SJSA1 (cell line): ENCODE measurements around the gene TLCD1. TPM values are rescaled to one million over a fixed set of nuclear protein-coding genes. Genes with fewer than 3 reads are reported as not detected.

Source experiments
- DNase-seq, 2 experiments: peaks; one replicate each; pipeline ENCODE4 v3.0.0-alpha.2; 2015 to 2020; ENCODE audit warnings: low spot score in 2 of 2, low read depth in 1 of 2
- H3K27ac ChIP-seq: fragments of 250-450 bp; sonication (Bioruptor Pico); 2 replicates; pipeline ENCODE4 v1.5.1; 2020; ENCODE audit warnings: mild to moderate bottlenecking, moderate library complexity
- H3K27me3 ChIP-seq: fragments of 250-450 bp; sonication (Bioruptor Pico); replicated peaks from 2 replicates; pipeline ENCODE4 v1.5.1; 2020; ENCODE audit warnings: mild to moderate bottlenecking, moderate library complexity
- H3K36me3 ChIP-seq: fragments of 250-450 bp; sonication (Bioruptor Pico); 2 replicates; pipeline ENCODE4 v1.5.1; 2020; ENCODE audit warnings: mild to moderate bottlenecking
- H3K4me1 ChIP-seq: fragments of 250-450 bp; sonication (Bioruptor Pico); replicated peaks from 2 replicates; pipeline ENCODE4 v1.6.1; 2021; ENCODE audit warnings: mild to moderate bottlenecking
- H3K4me3 ChIP-seq: fragments of 250-450 bp; sonication (Bioruptor Pico); 2 replicates; pipeline ENCODE4 v1.5.1; 2020; ENCODE audit warnings: mild to moderate bottlenecking
- H3K9me3 ChIP-seq: fragments of 250-450 bp; sonication (Bioruptor Pico); replicated peaks from 2 replicates; pipeline ENCODE4 v1.5.1; 2020; ENCODE audit warnings: mild to moderate bottlenecking
- total RNA-seq: library from RNA; depleted of rRNA; stranded (reverse); fragments of >200 nt; shearing (Covaris generic); gene quantifications from 2 replicates; pipeline ENCODE4 v1.2.3, GENCODE V29; 2014

The TLCD1 gene
- total RNA-seq, 1 experiment from 2014 or later = 1.6 TPM

- DNase-seq = peak; percentile 74 to 93
- Histone ChIP-seq H3K4me3 (no peak overlapping the region), H3K27ac (no peak overlapping the region), H3K9me3 (no peaks in the 10 kb centered on the region), H3K4me1 (peaks cover 14% of the 10 kb centered on the region), H3K36me3 (peaks cover 72% of the 10 kb centered on the region), H3K27me3 (no peaks in the 10 kb centered on the region)
Observed at GRCh38 chr17:28750178-28751047, 24.4 kb upstream of the TLCD1 start.

- Histone ChIP-seq H3K4me1 (peaks cover 10% of the 10 kb centered on the region), H3K4me3 (no peak overlapping the region), H3K27ac (no peak overlapping the region), H3K27me3 (no peaks in the 10 kb centered on the region), H3K36me3 (peaks cover 75% of the 10 kb centered on the region), H3K9me3 (no peaks in the 10 kb centered on the region)
- DNase-seq = no peak
Observed at GRCh38 chr17:28749516-28750177, 23.6 kb upstream of the TLCD1 start.

- peaks cover 78% of the 10 kb centered on the region for H3K36me3 ChIP-seq
- H3K9me3 ChIP-seq = no peaks in the 10 kb centered on the region
- H3K27ac ChIP-seq = no peak overlapping the region
- H3K27me3 ChIP-seq = no peaks in the 10 kb centered on the region
- no peak overlapping the region for H3K4me3 ChIP-seq
- peaks cover 10% of the 10 kb centered on the region for H3K4me1 ChIP-seq
- no peak for DNase-seq
Observed at GRCh38 chr17:28748852-28749515, 23.0 kb upstream of the TLCD1 start.

- DNase-seq = no peak
- no peak overlapping the region for H3K4me3 ChIP-seq
- H3K4me1 ChIP-seq = peaks cover 18% of the 10 kb centered on the region
- H3K27me3 ChIP-seq = no peaks in the 10 kb centered on the region
- no peaks in the 10 kb centered on the region for H3K9me3 ChIP-seq
- no peak overlapping the region for H3K27ac ChIP-seq
- H3K36me3 ChIP-seq = peaks cover 78% of the 10 kb centered on the region
Observed at GRCh38 chr17:28747801-28748750, 22.0 kb upstream of the TLCD1 start.

GRCh38 chr17:28747051-28747691, 21.1 kb upstream of the TLCD1 start:
- Histone ChIP-seq H3K27me3 (no peaks in the 10 kb centered on the region), H3K4me1 (peaks cover 25% of the 10 kb centered on the region), H3K27ac (no peak overlapping the region), H3K4me3 (no peak overlapping the region), H3K9me3 (no peaks in the 10 kb centered on the region), H3K36me3 (peaks cover 74% of the 10 kb centered on the region)
- DNase-seq = no peak

DNA sequence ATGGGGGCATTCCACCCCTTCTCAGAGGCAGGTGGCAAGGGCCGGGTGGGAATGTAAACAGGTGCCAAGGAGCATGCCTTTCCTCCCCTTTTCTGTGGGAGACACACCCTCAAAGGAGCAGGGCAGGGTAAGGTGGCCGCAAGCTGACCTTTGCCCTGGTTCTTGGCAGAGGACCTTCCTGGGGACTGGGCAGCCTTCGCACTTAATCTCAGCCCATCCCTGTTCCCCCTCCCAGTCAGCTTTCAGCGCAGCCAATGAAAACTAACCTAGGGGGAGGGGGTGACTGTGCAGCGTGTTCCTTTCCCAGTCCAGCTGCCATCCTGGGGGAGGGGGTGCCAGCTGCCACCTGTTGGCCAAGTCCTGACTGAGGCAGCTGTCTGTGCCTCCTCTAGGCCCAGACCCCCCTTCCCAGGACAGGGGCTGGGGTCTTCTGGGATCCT, 20.6 kb upstream of the TLCD1 start:
- Histone ChIP-seq H3K9me3 (no peaks in the 10 kb centered on the region), H3K4me1 (peaks cover 25% of the 10 kb centered on the region), H3K4me3 (no peak overlapping the region), H3K27me3 (no peaks in the 10 kb centered on the region), H3K27ac (no peak overlapping the region), H3K36me3 (peaks cover 70% of the 10 kb centered on the region)
- no peak for DNase-seq

DNA sequence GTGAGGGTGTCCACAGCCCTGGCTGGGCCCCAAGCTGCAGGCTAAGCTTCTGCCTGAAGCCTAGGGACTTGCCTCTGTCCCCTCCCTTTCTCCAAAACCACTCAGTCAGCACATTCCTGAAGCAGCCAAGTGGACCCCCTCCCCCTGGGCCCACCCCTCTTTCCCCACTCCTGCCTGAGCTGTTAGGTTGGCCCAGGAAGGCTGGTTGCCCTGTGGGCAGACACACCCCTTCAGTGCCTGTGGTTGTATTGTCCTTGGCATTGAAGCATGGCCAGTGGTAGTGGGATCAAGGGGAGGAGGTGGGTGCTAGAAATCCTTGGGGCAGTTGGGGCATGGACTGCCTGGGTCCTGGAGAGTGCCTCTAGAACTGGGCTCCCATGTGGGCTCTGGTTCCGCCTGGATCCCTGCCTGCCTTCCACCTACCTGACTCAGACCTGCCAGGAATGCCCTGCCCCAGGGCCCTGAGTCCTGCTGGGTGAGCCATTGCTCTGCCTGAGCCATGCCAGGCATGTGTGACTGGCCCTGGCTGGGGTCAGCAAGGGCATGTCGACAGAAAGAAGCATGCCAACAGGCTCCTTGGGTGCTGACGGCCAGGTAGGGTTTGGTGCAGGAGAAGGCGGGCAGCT, 19.9 kb upstream of the TLCD1 start:
- no peak for DNase-seq
- Histone ChIP-seq H3K4me1 (peaks cover 25% of the 10 kb centered on the region), H3K9me3 (no peaks in the 10 kb centered on the region), H3K27ac (no peak overlapping the region), H3K4me3 (peak overlapping the region; percentile 61), H3K36me3 (peaks cover 63% of the 10 kb centered on the region), H3K27me3 (no peaks in the 10 kb centered on the region)

DNA sequence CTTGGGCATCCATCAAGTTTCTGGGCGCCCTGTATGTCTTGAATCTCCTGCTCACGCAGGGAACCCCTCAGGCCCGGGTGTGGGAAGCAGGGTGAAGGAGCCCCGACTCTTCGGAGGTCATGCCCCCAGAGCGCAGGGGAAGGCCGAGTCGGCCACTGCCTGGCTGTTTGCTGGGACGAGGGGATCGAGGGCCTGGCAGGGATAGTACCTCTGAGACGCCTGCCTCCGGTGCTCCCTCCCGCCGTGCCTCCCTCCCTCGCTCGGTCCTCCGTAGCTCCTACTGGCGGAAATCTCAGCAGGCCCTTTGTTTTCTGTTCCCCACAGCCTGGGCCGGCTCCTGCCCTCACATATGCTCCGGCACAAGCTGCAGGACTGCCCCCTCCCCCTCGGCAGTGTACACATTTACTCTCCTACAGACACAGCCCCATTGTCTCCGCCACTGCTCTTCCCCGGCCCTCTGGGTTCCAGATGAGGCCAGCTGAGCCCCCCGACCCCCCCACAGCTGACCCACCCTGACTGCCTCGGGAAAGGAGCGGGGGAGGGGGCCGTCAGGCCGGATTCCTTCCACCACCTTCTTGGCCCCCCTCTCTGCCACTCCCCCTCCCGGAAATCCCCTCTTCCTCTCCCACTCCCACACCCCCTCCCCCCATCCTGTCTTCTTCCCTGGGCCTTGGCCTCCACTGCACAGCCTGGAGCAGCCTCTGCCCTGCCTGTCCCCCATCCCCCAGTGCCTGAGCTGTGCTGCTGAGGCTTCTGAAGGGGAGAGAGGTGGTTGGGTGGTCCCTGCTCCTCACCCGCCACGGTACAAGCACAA, 19.1 kb upstream of the TLCD1 start:
- Histone ChIP-seq H3K9me3 (no peaks in the 10 kb centered on the region), H3K4me1 (peaks cover 25% of the 10 kb centered on the region), H3K27ac (peak overlapping the region; percentile 87), H3K36me3 (peaks cover 55% of the 10 kb centered on the region), H3K27me3 (no peaks in the 10 kb centered on the region), H3K4me3 (peak overlapping the region; percentile 61)
- DNase-seq = peak; percentile 68 to 84

DNA sequence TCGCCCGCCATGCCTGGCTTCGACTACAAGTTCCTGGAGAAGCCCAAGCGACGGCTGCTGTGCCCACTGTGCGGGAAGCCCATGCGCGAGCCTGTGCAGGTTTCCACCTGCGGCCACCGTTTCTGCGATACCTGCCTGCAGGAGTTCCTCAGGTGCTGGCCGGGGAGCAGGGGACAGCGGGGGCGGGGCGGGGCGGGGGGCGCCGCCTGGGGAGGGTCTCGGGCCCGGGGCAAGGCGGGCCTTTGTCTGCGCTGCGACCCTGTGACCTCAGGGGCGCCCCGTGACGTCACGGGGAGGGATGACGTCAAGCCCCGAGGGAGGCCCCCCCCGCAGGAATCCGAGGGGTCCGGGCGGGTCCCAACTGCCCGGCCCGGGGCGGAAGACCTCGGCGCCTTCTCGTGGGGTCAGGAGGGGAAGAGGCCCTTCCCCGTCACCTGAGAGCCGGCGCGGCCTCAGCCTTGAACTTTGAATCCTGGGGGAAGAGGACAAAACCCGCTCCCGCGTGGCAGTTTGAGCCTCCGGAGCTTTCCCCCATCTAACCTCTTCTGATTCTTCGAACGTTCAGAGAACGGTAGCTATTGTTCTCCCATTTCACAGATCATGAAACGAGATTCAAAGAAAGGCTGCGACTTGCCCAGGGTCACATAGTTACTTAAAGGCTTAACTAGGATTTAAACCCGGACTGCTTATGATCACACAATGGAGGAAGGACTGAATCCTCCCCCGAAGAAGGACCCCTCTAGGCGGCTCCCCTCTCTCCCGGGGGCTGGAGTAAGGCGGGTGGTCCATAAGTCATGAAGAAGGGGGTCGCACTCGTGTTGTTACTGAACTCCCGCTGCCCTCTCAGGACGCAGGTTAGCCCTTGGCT, 18.3 kb upstream of the TLCD1 start:
- Histone ChIP-seq H3K36me3 (peaks cover 48% of the 10 kb centered on the region), H3K4me1 (peaks cover 25% of the 10 kb centered on the region), H3K27ac (peak overlapping the region; percentile 87), H3K9me3 (no peaks in the 10 kb centered on the region), H3K4me3 (peak overlapping the region; percentile 61), H3K27me3 (no peaks in the 10 kb centered on the region)
- peak; percentile 63 to 70 for DNase-seq

DNA sequence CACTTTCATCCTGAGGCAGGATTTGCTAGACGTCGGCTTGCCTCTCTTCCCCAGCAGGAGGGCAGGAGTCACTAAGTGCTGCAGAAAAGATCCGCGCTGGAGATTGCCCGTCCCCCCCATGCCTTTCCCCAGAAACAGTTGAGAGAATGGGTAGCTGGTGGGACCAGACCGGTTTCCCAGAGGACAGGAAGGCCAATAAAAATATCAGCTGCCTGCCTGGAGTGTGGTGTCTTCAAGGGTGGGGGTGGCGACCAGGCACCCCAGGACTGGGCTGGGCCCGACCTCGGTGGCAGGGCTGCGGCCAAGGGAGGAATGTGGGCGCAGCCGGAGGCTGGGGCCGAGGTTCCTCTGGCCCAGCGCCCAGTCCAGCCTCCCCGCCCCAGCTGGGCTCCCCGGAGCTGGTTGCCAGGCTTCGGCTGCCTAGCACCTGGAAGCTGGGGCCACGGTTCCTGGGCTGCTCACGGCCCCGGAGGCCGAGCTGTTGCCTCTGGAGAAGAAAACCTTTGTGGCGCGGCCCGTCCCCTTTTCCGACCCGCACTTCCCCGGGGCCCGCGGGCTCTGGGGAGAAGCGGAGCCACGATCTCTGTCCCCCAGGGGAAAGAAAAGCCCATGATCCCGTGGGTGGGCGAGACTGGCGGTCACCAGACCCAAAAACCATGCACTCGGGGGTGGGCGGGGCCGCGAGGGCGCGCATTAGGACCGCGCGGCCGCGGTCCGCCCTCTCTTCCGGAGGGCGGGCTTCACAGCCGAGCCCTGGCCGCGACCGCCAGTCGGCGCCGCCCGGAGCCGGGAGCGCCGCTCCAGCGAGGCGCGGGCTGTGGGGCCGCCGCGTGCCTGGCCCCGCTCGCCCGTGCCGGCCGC, 17.4 kb upstream of the TLCD1 start, which contains the start of gene TRAF4:
TSS of gene TRAF4 (plus strand) at position 769 of the 861 bp plus-strand sequence. CDS start 102 bp downstream, outside the sequence.
- DNase-seq = peak; percentile 80 to 89
- Histone ChIP-seq H3K4me3 (peak within 1 kb of the TSS; percentile 61), H3K36me3 (peaks cover 40% of the 10 kb centered on the region), H3K27me3 (no peaks in the 10 kb centered on the region), H3K27ac (peak within 1 kb of the TSS; percentile 87), H3K4me1 (peaks cover 25% of the 10 kb centered on the region), H3K9me3 (no peaks in the 10 kb centered on the region)
